Bronchial epithelial cell (primary cell): ENCODE data around the gene GARIN3. TPM values are rescaled to one million over a fixed set of nuclear protein-coding genes. Genes with fewer than 3 reads are reported as not detected.
A peak's percentile ranks its signal among the peaks of the same experiment; 100 is the strongest.

Experiments used
- DNase-seq: peaks from one replicate; pipeline ENCODE4 v3.0.0-alpha.2; 2010; ENCODE audit warnings: low read depth
- FAIRE-seq: peaks from 2 replicates; lab custom pipeline; 2011; peaks lifted over from hg19 to GRCh38; lab: Jason Lieb, UNC
- H3K27me3 ChIP-seq: 2 replicates; pipeline ENCODE4 v1.5.1; 2011; ENCODE audit warnings: low read length; ENCODE audit not compliant: control insufficient read depth, insufficient read depth
- H3K36me3 ChIP-seq: 2 replicates; pipeline ENCODE4 v1.5.1; 2011; ENCODE audit warnings: low read length; ENCODE audit not compliant: control insufficient read depth, insufficient read depth
- H3K4me3 ChIP-seq: 2 replicates; pipeline ENCODE4 v1.5.1; 2011; ENCODE audit warnings: mild to moderate bottlenecking, low read depth, low read length, control low read depth
- total RNA-seq: library from RNA; depleted of rRNA; stranded (reverse); fragments of >200 nt; gene quantifications from 2 replicates; pipeline ENCODE4 v1.2.1, GENCODE V29; 2014
- TF ChIP-seq, protein P1 (sequence below): IDR thresholded peaks from 2 replicates; pipeline ENCODE4 v1.5.1; 2011; ENCODE audit warnings: mild to moderate bottlenecking, moderate library complexity, low read length, control low read depth, inconsistent platforms; ENCODE audit not compliant: insufficient read depth, severe bottlenecking

The GARIN3 gene
- total RNA-seq, 1 donor from 2014 or later = not detected

- Histone ChIP-seq H3K36me3 (no peaks in the 10 kb centered on the region), H3K27me3 (no peaks in the 10 kb centered on the region), H3K4me3 (no peak overlapping the region)
- no peak for FAIRE-seq
- DNase-seq = peak; percentile 55
- TF ChIP-seq, protein P1, sequence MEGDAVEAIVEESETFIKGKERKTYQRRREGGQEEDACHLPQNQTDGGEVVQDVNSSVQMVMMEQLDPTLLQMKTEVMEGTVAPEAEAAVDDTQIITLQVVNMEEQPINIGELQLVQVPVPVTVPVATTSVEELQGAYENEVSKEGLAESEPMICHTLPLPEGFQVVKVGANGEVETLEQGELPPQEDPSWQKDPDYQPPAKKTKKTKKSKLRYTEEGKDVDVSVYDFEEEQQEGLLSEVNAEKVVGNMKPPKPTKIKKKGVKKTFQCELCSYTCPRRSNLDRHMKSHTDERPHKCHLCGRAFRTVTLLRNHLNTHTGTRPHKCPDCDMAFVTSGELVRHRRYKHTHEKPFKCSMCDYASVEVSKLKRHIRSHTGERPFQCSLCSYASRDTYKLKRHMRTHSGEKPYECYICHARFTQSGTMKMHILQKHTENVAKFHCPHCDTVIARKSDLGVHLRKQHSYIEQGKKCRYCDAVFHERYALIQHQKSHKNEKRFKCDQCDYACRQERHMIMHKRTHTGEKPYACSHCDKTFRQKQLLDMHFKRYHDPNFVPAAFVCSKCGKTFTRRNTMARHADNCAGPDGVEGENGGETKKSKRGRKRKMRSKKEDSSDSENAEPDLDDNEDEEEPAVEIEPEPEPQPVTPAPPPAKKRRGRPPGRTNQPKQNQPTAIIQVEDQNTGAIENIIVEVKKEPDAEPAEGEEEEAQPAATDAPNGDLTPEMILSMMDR = peak; percentile 80
These were observed 17.1 kb downstream of the GARIN3 start for GRCh38 chr5:157148734-157149615.

DNA sequence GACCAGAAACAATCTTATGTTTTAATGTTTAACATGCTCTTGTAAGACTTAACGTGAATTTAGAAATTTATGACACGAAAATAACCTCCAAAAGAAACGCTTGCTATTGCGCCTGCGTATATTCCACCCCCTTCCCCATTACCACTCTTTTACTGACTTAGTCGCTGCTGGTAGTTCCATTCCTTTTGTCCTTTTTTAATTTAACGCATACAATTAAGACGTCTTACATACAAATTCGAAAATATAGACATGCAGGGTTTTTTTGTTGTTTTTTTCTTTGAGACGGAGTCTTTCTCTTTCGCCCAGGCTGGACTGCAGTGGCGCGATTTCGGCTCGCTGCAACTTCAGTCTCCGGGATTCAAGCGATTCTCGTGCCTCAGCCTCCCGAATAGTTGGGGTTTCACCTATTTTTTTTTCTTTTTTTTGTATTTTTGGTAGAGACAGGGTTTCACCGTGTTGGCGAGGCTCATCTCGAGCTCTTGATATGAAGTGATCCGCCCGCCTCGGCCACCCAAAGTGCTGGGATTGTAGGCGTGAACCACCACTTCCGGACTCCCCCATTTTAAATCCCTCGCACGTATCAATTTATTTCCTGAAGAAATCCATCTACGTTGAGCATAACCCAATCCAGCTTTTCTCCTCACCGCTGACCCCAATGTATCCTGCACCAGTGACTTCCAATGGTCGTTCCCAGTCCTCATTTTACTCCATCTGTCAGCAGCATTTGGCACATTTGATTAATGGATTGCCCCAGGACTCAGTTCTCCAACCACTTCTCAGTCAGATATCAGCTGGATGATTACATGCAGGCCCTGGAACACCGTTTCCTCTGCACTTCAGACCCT, 22.7 kb downstream of the GARIN3 start:
- TF ChIP-seq, protein P1 = no peak
- peak; percentile 18 for DNase-seq
- Histone ChIP-seq H3K36me3 (peaks cover 2% of the 10 kb centered on the region), H3K27me3 (no peaks in the 10 kb centered on the region), H3K4me3 (peak overlapping the region; percentile 96)
- no peak for FAIRE-seq

DNA sequence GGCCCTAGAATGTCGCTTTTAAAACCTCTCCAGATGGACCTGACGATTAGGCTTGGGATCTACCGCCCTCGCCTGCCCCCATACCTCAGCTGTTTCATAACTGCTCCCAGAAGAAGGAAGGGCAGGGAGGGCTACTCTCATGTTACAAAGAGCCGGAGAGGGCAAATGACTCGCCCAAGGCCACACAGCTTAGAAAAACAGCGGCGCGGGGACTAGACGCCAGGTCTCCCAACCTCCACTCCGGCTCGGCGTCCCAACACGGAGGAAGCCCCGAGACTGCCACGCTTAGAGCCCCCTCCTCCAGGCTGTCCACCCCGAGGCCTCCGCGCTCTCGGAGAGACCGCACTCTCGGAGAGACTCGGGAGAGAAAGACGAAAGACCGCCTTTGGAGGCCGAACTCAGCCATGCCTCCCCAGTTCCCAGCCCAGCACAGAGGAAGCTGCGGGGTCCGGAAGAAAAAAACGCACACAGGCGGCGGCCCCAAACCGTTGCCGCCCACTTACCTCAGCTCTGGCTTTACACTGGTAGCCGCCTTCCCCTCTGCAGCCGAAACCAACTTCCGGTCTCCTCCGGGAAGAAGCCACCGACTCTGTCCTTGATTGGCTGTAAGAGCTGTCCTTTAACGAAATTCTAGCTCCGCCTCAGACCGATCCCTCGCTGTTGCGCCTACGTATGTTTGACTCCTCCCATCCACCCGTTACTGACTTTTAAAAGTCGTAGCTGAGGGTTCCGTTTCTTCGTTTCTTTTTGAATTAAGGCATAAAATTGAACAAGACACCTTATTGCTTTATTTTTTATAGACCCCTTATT, 23.5 kb downstream of the GARIN3 start, which contains the start of gene MED7:
MED7 (minus strand) TSS at position 549 of the 810 bp plus-strand sequence. CDS start 3,434 bp downstream, outside the sequence.
- TF ChIP-seq, protein P1 = no peak
- Histone ChIP-seq H3K4me3 (peak within 1 kb of the TSS; percentile 96), H3K27me3 (no peaks in the 10 kb centered on the region), H3K36me3 (peaks cover 4% of the 10 kb centered on the region)
- FAIRE-seq (peak; percentile 73), DNase-seq (peak; percentile 98)

DNA sequence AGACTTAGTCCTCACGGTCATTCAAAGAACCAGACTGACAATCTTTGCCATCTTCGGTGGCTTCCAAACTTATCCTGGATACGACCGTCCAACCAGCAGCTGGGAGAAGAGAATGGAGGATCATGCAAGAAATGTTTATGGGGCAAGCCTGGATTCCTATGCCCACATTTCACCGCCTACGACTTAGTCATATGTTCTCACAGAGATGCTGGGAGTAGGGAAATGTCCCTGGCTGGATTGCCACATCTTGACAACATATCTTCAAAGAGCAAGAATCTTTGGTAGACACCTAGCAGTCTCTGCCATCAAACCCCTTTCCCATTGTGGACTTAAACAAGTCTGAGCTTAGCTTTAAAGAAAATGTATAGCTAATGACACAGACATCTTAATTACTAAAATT, 28.4 kb downstream of the GARIN3 start:
- no peak overlapping the region for H3K4me3 ChIP-seq
- FAIRE-seq (no peak), DNase-seq (peak; percentile 9)
- H3K27me3 ChIP-seq = no peaks in the 10 kb centered on the region
- peaks cover 5% of the 10 kb centered on the region for H3K36me3 ChIP-seq
- TF ChIP-seq, protein P1 = no peak

- Histone ChIP-seq H3K27me3 (no peaks in the 10 kb centered on the region), H3K36me3 (no peaks in the 10 kb centered on the region), H3K4me3 (no peak overlapping the region)
- DNase-seq (no peak), FAIRE-seq (no peak)
- TF ChIP-seq, protein P1 = no peak
These were observed 33.8 kb downstream of the GARIN3 start for GRCh38 chr5:157132281-157132612.
